NCI-H187 treated with DMSO at 0.1 percent for 48 hours (cell line): ENCODE data around the gene GCNT1.

ENCODE experiments used
- DNase-seq: peaks from one replicate; lab custom pipeline; 2025; lab: John Stamatoyannopoulos, UW

The GCNT1 gene

GRCh38 chr9:76534026-76534425 lies 75.0 kb downstream of the GCNT1 start:
- no peak for DNase-seq

- no peak for DNase-seq
Measured at GRCh38 chr9:76537150-76537646, 78.2 kb downstream of the GCNT1 start.

GRCh38 chr9:76539180-76539579 lies 80.2 kb downstream of the GCNT1 start:
- no peak for DNase-seq

- DNase-seq: no peak
Measured at GRCh38 chr9:76542360-76542759, 83.4 kb downstream of the GCNT1 start.

GRCh38 chr9:76545191-76545590 lies 86.2 kb downstream of the GCNT1 start:
- DNase-seq: no peak

GRCh38 chr9:76552181-76552580 lies 93.2 kb downstream of the GCNT1 start:
- no peak for DNase-seq

- DNase-seq: no peak
Measured at GRCh38 chr9:76552751-76553455, 93.9 kb downstream of the GCNT1 start.

GRCh38 chr9:76553680-76554079 lies 94.7 kb downstream of the GCNT1 start:
- DNase-seq: no peak
